DMS114 treated with DMSO at 0.1 percent for 48 hours (cell line): ENCODE measurements around the gene TDRD1.

Source experiments
- DNase-seq: peaks from one replicate; lab custom pipeline; 2025; ENCODE audit not compliant: unreplicated experiment; lab: John Stamatoyannopoulos, UW

The TDRD1 gene

GRCh38 chr10:114262496-114262895 lies 83.3 kb downstream of the TDRD1 start:
- DNase-seq: no peak

- DNase-seq: no peak
These were observed 86.4 kb downstream of the TDRD1 start for GRCh38 chr10:114265392-114266053.

- no peak for DNase-seq
These were observed 87.4 kb downstream of the TDRD1 start for GRCh38 chr10:114266521-114266920.

GRCh38 chr10:114271075-114271778 lies 92.1 kb downstream of the TDRD1 start:
- DNase-seq: no peak

GRCh38 chr10:114271779-114272167 lies 92.6 kb downstream of the TDRD1 start:
- no peak for DNase-seq

GRCh38 chr10:114272696-114273095 lies 93.5 kb downstream of the TDRD1 start:
- DNase-seq: no peak

- no peak for DNase-seq
These were observed 94.8 kb downstream of the TDRD1 start for GRCh38 chr10:114273910-114274309.

GRCh38 chr10:114274616-114275453 lies 95.7 kb downstream of the TDRD1 start:
- DNase-seq: no peak

- no peak for DNase-seq
These were observed 96.9 kb downstream of the TDRD1 start for GRCh38 chr10:114276066-114276465.

- DNase-seq: no peak
These were observed 97.5 kb downstream of the TDRD1 start for GRCh38 chr10:114276671-114277070.

- DNase-seq: no peak
These were observed 99.2 kb downstream of the TDRD1 start for GRCh38 chr10:114278140-114278883.

- no peak for DNase-seq
These were observed 99.7 kb downstream of the TDRD1 start for GRCh38 chr10:114278884-114279191.

GRCh38 chr10:114279289-114279688 lies 100.1 kb downstream of the TDRD1 start:
- no peak for DNase-seq

GRCh38 chr10:114279901-114280644 lies 100.9 kb downstream of the TDRD1 start:
- no peak for DNase-seq

- no peak for DNase-seq
These were observed 101.9 kb downstream of the TDRD1 start for GRCh38 chr10:114281006-114281405.

GRCh38 chr10:114281461-114281860 lies 102.3 kb downstream of the TDRD1 start:
- DNase-seq: no peak
